Measurements from ENCODE around the gene EREG. TPM values are rescaled to one million over a fixed set of nuclear protein-coding genes. Genes with fewer than 3 reads are reported as not detected.

Gene EREG
- total RNA-seq, 1 donor = 5.2 TPM

DNA sequence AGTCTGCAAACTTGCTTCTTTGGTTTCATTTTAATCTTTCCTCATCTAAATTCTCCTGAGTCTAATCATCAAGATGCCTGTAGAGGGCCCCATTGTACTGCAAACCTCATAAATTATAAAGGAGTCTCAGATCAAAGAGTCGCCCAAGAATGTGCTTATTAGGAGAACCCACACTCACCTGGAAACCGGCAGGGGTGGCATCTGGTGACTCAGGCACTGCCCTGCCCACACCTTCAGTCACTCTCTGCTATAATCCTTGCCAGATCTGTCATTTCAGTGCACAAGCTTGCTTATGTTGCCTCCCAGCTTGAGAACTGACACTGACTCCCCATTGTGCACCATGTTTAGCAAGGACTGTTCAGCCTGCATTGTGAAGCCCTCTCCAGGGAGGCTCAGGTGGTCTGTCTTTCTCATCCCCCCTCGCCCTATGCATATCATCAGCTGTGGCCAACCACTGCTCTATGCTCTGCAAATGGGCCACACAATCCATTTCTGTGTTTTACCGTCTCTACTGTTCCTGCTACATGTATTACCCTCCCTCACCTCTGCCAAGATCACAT, 44.3 kb upstream of the EREG start:
- TF ChIP-seq, protein P1, sequence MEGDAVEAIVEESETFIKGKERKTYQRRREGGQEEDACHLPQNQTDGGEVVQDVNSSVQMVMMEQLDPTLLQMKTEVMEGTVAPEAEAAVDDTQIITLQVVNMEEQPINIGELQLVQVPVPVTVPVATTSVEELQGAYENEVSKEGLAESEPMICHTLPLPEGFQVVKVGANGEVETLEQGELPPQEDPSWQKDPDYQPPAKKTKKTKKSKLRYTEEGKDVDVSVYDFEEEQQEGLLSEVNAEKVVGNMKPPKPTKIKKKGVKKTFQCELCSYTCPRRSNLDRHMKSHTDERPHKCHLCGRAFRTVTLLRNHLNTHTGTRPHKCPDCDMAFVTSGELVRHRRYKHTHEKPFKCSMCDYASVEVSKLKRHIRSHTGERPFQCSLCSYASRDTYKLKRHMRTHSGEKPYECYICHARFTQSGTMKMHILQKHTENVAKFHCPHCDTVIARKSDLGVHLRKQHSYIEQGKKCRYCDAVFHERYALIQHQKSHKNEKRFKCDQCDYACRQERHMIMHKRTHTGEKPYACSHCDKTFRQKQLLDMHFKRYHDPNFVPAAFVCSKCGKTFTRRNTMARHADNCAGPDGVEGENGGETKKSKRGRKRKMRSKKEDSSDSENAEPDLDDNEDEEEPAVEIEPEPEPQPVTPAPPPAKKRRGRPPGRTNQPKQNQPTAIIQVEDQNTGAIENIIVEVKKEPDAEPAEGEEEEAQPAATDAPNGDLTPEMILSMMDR (IDR thresholded peaks at IDR 0.05; ENCODE audit: insufficient read depth, low read depth, low read length) = peak; percentile 70
- peak; percentile 70 for DNase-seq (ENCODE audit: low read depth)
- no peak overlapping the region for H3K4me3 ChIP-seq (ENCODE audit: low read depth, low read length)

DNA sequence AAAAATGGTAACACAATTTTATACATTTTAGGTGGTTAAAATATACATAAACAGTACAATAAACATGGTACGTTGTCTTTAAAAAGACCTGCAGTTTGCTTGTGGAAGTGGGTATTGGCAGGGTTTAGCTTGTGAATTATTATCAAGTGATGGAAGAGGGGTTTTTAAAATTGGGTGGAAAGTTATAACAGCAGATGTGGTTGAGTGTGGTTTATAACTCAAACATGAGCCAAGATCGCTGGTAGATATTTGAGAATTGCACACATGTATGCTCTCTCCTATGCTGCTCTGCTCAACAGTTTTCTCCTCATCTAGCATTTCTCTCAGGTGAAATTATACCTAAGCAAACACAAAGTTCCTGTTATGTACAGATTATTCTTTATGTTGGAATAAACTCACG, 42.6 kb upstream of the EREG start:
- no peak for DNase-seq (ENCODE audit: low read depth)
- H3K4me3 ChIP-seq (ENCODE audit: low read depth, low read length) = no peak overlapping the region
- TF ChIP-seq, protein P1 (IDR thresholded peaks at IDR 0.05; ENCODE audit: insufficient read depth, low read depth, low read length) = no peak

- DNase-seq (ENCODE audit: low read depth) = no peak
- H3K4me3 ChIP-seq (ENCODE audit: low read depth, low read length) = no peak overlapping the region
- TF ChIP-seq, protein P1 (IDR thresholded peaks at IDR 0.05; ENCODE audit: insufficient read depth, low read depth, low read length) = no peak
Observed at GRCh38 chr4:74323663-74324062, 41.3 kb upstream of the EREG start.

DNA sequence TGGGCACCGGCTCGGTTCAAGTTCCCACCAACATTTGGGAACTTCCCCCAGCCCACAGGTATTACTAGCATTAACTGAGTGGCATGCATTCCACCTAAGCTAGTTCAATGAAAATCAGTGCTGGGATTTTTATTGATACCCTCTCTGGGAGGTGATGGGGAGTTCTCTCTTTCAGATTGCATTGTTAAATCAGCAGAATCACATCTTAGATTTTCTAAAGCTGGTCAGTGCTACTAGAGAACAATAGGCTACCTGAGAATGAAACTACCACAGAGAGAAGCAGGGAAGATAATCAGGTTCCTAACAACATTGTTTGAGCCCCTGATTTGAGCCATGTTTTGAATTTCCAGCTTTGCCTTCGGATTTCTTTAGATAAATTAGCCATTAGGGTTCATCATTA, 40.7 kb upstream of the EREG start:
- DNase-seq (ENCODE audit: low read depth) = no peak
- TF ChIP-seq, protein P1 (IDR thresholded peaks at IDR 0.05; ENCODE audit: insufficient read depth, low read depth, low read length) = no peak
- H3K4me3 ChIP-seq (ENCODE audit: low read depth, low read length) = no peak overlapping the region

DNA sequence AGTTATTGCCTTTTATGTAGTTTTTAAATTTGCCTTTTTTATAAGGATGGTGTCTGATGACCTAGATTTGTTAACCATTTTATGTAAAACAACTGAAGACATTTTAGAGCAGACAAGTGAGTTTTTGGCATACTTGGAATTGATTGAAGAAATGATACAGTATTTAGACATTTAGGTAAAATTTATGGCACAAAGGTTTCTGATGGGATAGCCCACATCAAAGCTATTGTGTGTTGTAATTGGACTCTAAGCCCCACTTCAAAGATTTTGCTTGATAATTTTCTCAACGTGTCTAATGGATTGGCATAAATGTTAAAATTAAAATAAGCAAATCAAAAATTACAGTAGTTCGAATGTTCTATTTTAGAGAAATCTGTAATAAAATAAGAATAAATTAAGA, 39.1 kb upstream of the EREG start:
- DNase-seq (ENCODE audit: low read depth) = no peak
- H3K4me3 ChIP-seq (ENCODE audit: low read depth, low read length) = no peak overlapping the region
- TF ChIP-seq, protein P1 (IDR thresholded peaks at IDR 0.05; ENCODE audit: insufficient read depth, low read depth, low read length) = no peak

- no peak for DNase-seq (ENCODE audit: low read depth)
- no peak overlapping the region for H3K4me3 ChIP-seq (ENCODE audit: low read depth, low read length)
- TF ChIP-seq, protein P1 (IDR thresholded peaks at IDR 0.05; ENCODE audit: insufficient read depth, low read depth, low read length) = no peak
Observed at GRCh38 chr4:74327762-74328161, 37.2 kb upstream of the EREG start.

DNA sequence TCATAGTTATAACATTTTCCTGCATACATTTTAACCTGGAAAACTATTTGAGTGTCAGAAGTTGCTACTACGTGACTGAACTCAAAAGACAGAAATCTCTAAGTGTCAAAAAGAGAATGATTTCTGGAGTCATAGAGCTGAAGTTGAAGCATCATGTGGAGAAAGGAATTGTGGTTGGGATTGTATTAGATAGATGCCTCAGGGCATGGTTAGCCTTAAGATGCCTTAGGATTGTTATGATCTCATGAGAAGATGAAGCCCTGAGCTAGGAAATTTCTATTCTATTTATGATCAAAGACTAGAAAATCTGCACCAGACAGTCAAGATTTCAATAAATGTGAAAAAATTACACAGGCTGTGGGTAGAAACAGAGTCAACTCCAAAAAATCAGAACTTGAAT, 36.4 kb upstream of the EREG start:
- DNase-seq (ENCODE audit: low read depth) = peak; percentile 23

More for the DNA sequence above, 36.4 kb upstream of the EREG start:
- H3K4me3 ChIP-seq (ENCODE audit: low read depth, low read length) = no peak overlapping the region
- TF ChIP-seq, protein P1 (IDR thresholded peaks at IDR 0.05; ENCODE audit: insufficient read depth, low read depth, low read length) = no peak

Measured in fibroblast of villous mesenchyme (primary cell).